ENCODE results near the gene ECM2.

ECM2 gene

DNA sequence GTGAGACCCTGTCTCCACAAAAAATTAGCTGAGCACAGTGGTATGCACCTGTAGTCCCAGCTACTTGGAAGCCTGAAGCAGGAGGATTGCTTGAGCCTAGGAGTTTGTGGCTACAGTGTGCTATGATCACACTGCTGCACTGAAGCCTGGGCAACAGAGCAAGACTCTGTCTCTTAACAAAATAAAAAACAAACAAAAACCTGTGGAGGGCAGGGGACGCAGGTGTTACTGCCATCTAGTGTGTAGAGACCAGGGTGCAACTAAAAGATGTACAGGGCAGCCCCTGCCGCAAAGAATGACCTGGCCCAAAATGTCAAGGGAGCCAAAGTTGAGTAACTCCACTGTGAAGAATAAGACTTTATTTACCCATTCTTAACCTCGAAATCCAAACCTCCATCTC is 80.6 kb downstream of the ECM2 start:
- no peak for DNase-seq

DNA sequence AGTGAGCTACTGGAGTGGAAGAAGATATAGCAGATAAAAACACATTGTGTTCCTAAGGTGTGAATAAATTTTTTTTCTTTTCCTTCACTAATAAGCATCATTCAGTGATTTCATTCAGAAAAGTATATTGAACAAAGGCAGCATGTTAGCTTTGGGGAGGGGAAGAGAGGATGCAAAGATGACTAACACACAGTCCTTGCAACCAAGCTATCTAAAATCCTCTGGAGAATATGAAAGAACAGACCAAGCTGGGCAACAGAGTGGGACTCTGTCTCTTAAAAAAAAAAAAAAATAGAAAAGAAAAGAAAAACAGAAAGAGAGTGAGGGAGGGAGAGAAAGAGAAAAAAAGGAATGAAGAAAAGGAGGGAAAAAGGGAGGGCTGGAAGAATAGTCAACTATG is 89.3 kb downstream of the ECM2 start:
- no peak for DNase-seq
